Measurements from ENCODE around the gene ST3GAL3.
"Not testable (repeated sequence)": the region's sequence is repeated elsewhere in the genome, so short reads cannot be mapped to it uniquely, and the experiment has no call there.

Gene ST3GAL3

GRCh38 chr1:43708002-43708410, 670 bp downstream of the ST3GAL3 start:
- peaks cover 21% of the 10 kb centered on the region for H3K36me3 Mint-ChIP-seq (ENCODE audit: insufficient read depth)
- peak overlapping the region; percentile 8 to 91 for H3K27ac Mint-ChIP-seq
- ATAC-seq (replicated peaks): no peak
- H3K4me3 Mint-ChIP-seq: peak overlapping the region; percentile 85 to 86
- H3K27me3 Mint-ChIP-seq: no peaks in the 10 kb centered on the region
- no peaks in the 10 kb centered on the region for H3K9me3 Mint-ChIP-seq
- no peak for DNase-seq
- peaks cover 12 to 14% of the 10 kb centered on the region in 2 donors for H3K4me1 Mint-ChIP-seq (ENCODE audit: low read depth in 2 of 2)

GRCh38 chr1:43711049-43711448, 3.7 kb downstream of the ST3GAL3 start:
- no peak overlapping the region for H3K4me3 Mint-ChIP-seq
- DNase-seq: no peak
- peaks cover 8 to 13% of the 10 kb centered on the region in 2 donors for H3K4me1 Mint-ChIP-seq (ENCODE audit: low read depth in 2 of 2)
- no peak for ATAC-seq (replicated peaks)
- no peaks in the 10 kb centered on the region for H3K27me3 Mint-ChIP-seq
- H3K9me3 Mint-ChIP-seq: no peaks in the 10 kb centered on the region
- H3K36me3 Mint-ChIP-seq (ENCODE audit: insufficient read depth): peaks cover 4% of the 10 kb centered on the region
- H3K27ac Mint-ChIP-seq: no peak overlapping the region

GRCh38 chr1:43711524-43712386, 4.4 kb downstream of the ST3GAL3 start:
- ATAC-seq (replicated peaks) (no peak), DNase-seq (no peak)
- H3K4me3 Mint-ChIP-seq: no peak overlapping the region
- H3K27ac Mint-ChIP-seq: no peak overlapping the region
- H3K27me3 Mint-ChIP-seq: no peaks in the 10 kb centered on the region
- H3K4me1 Mint-ChIP-seq (ENCODE audit: low read depth in 2 of 2): peaks cover 4 to 6% of the 10 kb centered on the region in 2 donors
- H3K36me3 Mint-ChIP-seq (ENCODE audit: insufficient read depth): peaks cover 4% of the 10 kb centered on the region
- H3K9me3 Mint-ChIP-seq: no peaks in the 10 kb centered on the region

GRCh38 chr1:43716559-43717281, 9.4 kb downstream of the ST3GAL3 start:
- Mint-ChIP-seq H3K27ac (no peak overlapping the region), H3K36me3 (ENCODE audit: insufficient read depth) (peaks cover 4% of the 10 kb centered on the region), H3K4me3 (no peak overlapping the region), H3K4me1 (ENCODE audit: low read depth in 2 of 2) (peaks cover 3 to 4% of the 10 kb centered on the region in 2 donors), H3K9me3 (no peaks in the 10 kb centered on the region), H3K27me3 (no peaks in the 10 kb centered on the region)
- ATAC-seq (replicated peaks) (no peak), DNase-seq (no peak)

GRCh38 chr1:43719063-43719462, 11.7 kb downstream of the ST3GAL3 start:
- Mint-ChIP-seq H3K27me3 (no peaks in the 10 kb centered on the region), H3K36me3 (ENCODE audit: insufficient read depth) (peaks cover 7% of the 10 kb centered on the region), H3K4me1 (ENCODE audit: low read depth in 2 of 2) (peaks cover 4 to 7% of the 10 kb centered on the region in 2 donors), H3K9me3 (no peaks in the 10 kb centered on the region), H3K4me3 (no peak overlapping the region), H3K27ac (no peak overlapping the region)
- ATAC-seq (replicated peaks) (no peak), DNase-seq (no peak)

GRCh38 chr1:43719670-43720419, 12.5 kb downstream of the ST3GAL3 start:
- not testable (repeated sequence) for DNase-seq; H3K4me3 Mint-ChIP-seq; ATAC-seq (replicated peaks); H3K9me3 Mint-ChIP-seq; H3K27ac Mint-ChIP-seq; H3K27me3 Mint-ChIP-seq; H3K4me1 Mint-ChIP-seq (ENCODE audit: low read depth in 2 of 2); H3K36me3 Mint-ChIP-seq (ENCODE audit: insufficient read depth)

GRCh38 chr1:43722810-43723209, 15.5 kb downstream of the ST3GAL3 start:
- H3K4me3 Mint-ChIP-seq: no peak overlapping the region
- ATAC-seq (replicated peaks): no peak
- DNase-seq: no peak
- no peaks in the 10 kb centered on the region for H3K9me3 Mint-ChIP-seq
- H3K36me3 Mint-ChIP-seq (ENCODE audit: insufficient read depth): peaks cover 7% of the 10 kb centered on the region
- H3K27ac Mint-ChIP-seq: no peak overlapping the region
- no peaks in the 10 kb centered on the region for H3K27me3 Mint-ChIP-seq
- H3K4me1 Mint-ChIP-seq (ENCODE audit: low read depth in 2 of 2): peaks cover 0 to 7% of the 10 kb centered on the region in 2 donors

- Mint-ChIP-seq H3K27ac (peak overlapping the region in 1 of 2 donors; percentile 30), H3K4me3 (no peak overlapping the region), H3K36me3 (ENCODE audit: insufficient read depth) (peaks cover under 1% of the 10 kb centered on the region), H3K27me3 (no peaks in the 10 kb centered on the region), H3K9me3 (no peaks in the 10 kb centered on the region), H3K4me1 (ENCODE audit: low read depth in 2 of 2) (peaks cover 5 to 7% of the 10 kb centered on the region in 2 donors)
- no peak for DNase-seq
- ATAC-seq (replicated peaks): no peak
Observed at GRCh38 chr1:43729816-43730463, 22.6 kb downstream of the ST3GAL3 start.

- DNase-seq (no peak), ATAC-seq (replicated peaks) (no peak)
- no peak overlapping the region for H3K27ac Mint-ChIP-seq
- H3K4me3 Mint-ChIP-seq: no peak overlapping the region
- peaks cover 5% of the 10 kb centered on the region for H3K36me3 Mint-ChIP-seq (ENCODE audit: insufficient read depth)
- H3K27me3 Mint-ChIP-seq: no peaks in the 10 kb centered on the region
- H3K4me1 Mint-ChIP-seq (ENCODE audit: low read depth in 2 of 2): peaks cover 5 to 7% of the 10 kb centered on the region in 2 donors
- H3K9me3 Mint-ChIP-seq: no peaks in the 10 kb centered on the region
Observed at GRCh38 chr1:43731867-43732531, 24.7 kb downstream of the ST3GAL3 start.

- no peak for DNase-seq
- Mint-ChIP-seq H3K27me3 (no peaks in the 10 kb centered on the region), H3K4me3 (no peak overlapping the region), H3K27ac (peak overlapping the region in 1 of 2 donors; percentile 38), H3K9me3 (no peaks in the 10 kb centered on the region), H3K4me1 (ENCODE audit: low read depth in 2 of 2) (peaks cover 5 to 14% of the 10 kb centered on the region in 2 donors), H3K36me3 (ENCODE audit: insufficient read depth) (peaks cover 16% of the 10 kb centered on the region)
- ATAC-seq (replicated peaks): no peak
Observed at GRCh38 chr1:43736819-43737218, 29.5 kb downstream of the ST3GAL3 start.

GRCh38 chr1:43742026-43742425, 34.7 kb downstream of the ST3GAL3 start:
- H3K36me3 Mint-ChIP-seq (ENCODE audit: insufficient read depth): peaks cover 11% of the 10 kb centered on the region
- no peak overlapping the region for H3K4me3 Mint-ChIP-seq
- ATAC-seq (replicated peaks) (no peak), DNase-seq (no peak)
- no peaks in the 10 kb centered on the region for H3K27me3 Mint-ChIP-seq
- no peak overlapping the region for H3K27ac Mint-ChIP-seq
- H3K9me3 Mint-ChIP-seq: no peaks in the 10 kb centered on the region
- peaks cover 0 to 7% of the 10 kb centered on the region in 2 donors for H3K4me1 Mint-ChIP-seq (ENCODE audit: low read depth in 2 of 2)

GRCh38 chr1:43743206-43743605, 35.9 kb downstream of the ST3GAL3 start:
- no peak for DNase-seq
- Mint-ChIP-seq H3K4me1 (ENCODE audit: low read depth in 2 of 2) (peaks cover 0 to 7% of the 10 kb centered on the region in 2 donors), H3K36me3 (ENCODE audit: insufficient read depth) (peaks cover 11% of the 10 kb centered on the region), H3K27me3 (no peaks in the 10 kb centered on the region), H3K4me3 (no peak overlapping the region), H3K27ac (no peak overlapping the region), H3K9me3 (no peaks in the 10 kb centered on the region)
- no peak for ATAC-seq (replicated peaks)
